ENCODE data around the gene SPOPL.

GRCh38 chr2:138470941-138471340 lies 30.6 kb upstream of the SPOPL start:
- TF ChIP-seq GATA2 (IDR thresholded peaks at IDR 0.05; ENCODE audit: low read depth, low read length), result no peak
- no peak for TF ChIP-seq GATA3 (IDR thresholded peaks at IDR 0.05; ENCODE audit: low read depth, low read length)

All from SH-SY5Y (cell line).